Spleen (tissue), 7 donors: ENCODE data around the gene INPP4B.

Experiments used
- POLR2A ChIP-seq, 3 donors: fragments of 450-650 bp; IDR thresholded peaks; one replicate each; pipeline ENCODE4 v1.5.1; 2017; ENCODE audit warnings: antibody characterized with exemption in 3 of 3, mild to moderate bottlenecking in 1 of 3
- POLR2AphosphoS5 ChIP-seq, 3 donors: sonication (generic); formaldehyde crosslinking; IDR thresholded peaks; one replicate each; pipeline ENCODE4 v1.5.1; 2017; ENCODE audit warnings: antibody characterized with exemption in 3 of 3
- TF ChIP-seq, protein P1 (sequence below), 11 experiments: fragments of 200-600 bp in 7 of 11; fragments of 450-650 bp in 4 of 11; sonication (generic) in 4 of 11; IDR thresholded peaks in 8 of 11; conservative IDR thresholded peaks in 3 of 11; 1 replicate in 7 of 11; 2 replicates in 4 of 11; pipeline versions ENCODE4 v1.4.0 to v1.8.0; 2016 to 2021; ENCODE audit warnings: antibody characterized with exemption in 11 of 11, inconsistent platforms in 4 of 11, mild to moderate bottlenecking in 1 of 11
- donor health status: DM: no; HTN: no; CAD: no; lungs with moderate emphysema.
- donor health status: DM: no; HTN: no; CAD: no.
- donor health status: DM: no; HTN: no; CAD: no.

DNA sequence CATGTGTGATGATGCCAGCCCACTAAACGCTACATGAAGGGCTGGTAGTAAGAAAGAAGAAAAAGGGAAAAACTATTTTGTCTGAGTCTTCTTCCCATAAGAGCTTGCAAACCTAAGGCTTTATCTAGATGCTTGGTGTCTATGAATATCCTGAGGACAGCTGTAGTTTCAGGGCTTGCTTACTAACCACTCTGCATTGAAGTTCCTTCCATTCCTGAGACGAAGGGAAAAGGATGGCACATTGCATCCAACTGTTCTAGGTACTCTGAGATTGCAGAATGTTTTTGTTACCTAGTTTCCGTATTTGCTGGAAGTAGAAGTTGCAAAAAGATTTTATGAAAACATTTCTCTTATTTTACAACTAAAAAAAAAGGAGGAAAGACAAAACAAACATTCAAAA lies 665.1 kb downstream of the INPP4B start:
- TF ChIP-seq, protein P1, sequence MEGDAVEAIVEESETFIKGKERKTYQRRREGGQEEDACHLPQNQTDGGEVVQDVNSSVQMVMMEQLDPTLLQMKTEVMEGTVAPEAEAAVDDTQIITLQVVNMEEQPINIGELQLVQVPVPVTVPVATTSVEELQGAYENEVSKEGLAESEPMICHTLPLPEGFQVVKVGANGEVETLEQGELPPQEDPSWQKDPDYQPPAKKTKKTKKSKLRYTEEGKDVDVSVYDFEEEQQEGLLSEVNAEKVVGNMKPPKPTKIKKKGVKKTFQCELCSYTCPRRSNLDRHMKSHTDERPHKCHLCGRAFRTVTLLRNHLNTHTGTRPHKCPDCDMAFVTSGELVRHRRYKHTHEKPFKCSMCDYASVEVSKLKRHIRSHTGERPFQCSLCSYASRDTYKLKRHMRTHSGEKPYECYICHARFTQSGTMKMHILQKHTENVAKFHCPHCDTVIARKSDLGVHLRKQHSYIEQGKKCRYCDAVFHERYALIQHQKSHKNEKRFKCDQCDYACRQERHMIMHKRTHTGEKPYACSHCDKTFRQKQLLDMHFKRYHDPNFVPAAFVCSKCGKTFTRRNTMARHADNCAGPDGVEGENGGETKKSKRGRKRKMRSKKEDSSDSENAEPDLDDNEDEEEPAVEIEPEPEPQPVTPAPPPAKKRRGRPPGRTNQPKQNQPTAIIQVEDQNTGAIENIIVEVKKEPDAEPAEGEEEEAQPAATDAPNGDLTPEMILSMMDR (IDR thresholded peaks at IDR 0.05 in 8 of 11, conservative IDR thresholded peaks at IDR 0.05 in 3 of 11) = no peak
- TF ChIP-seq POLR2A (IDR thresholded peaks at IDR 0.05) (no peak), POLR2AphosphoS5 (IDR thresholded peaks at IDR 0.05) (no peak)
